Stimulated activated CD4-positive, alpha-beta T cell treated with anti-CD3 and anti-CD28 coated beads, Interleukin-12 subunit alpha, Interleukin-12 subunit beta, amount 100 ng/mL, for 48 hours (primary cell): ENCODE data around the gene RNF207.

ENCODE experiments used
- DNase-seq, 3 donors: peaks; one replicate each; pipeline ENCODE4 v3.0.0-alpha.2; 2020; ENCODE audit warnings: low read depth in 2 of 3, low spot score in 1 of 3

The RNF207 gene

DNA sequence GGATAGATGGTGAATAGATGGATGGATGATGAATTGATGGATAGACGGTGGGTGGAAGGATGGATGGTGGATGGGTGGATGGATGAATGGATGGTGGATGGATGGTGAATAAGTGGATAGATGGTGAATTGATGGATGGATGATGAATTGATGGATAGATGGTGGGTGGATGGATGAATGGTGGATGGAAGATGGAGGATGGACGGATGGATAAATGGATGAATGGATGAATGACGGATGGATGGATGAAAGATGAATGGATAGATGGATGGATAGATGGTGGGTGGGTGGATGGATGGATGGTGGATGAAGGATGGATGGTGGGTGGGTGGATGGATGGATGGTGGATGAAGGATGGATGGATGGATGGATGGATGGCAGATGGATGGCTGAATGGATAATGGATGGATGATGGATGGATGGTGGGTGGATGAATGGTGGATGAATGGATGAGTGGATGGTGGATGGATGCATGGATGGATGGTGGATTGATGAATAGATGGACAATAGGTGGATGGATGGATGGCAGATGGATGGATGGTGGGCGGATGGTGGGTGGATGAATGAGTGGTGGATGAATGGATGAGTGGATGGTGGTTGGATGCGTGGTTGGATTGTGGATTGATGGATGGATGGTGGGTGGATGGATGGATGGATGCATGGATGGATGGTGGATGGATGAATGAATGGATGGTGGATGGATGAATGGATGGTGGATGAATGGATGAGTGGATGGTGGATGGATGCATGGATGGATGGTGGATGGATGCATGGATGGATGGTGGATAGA lies 31.1 kb upstream of the RNF207 start:
- no peak for DNase-seq

DNA sequence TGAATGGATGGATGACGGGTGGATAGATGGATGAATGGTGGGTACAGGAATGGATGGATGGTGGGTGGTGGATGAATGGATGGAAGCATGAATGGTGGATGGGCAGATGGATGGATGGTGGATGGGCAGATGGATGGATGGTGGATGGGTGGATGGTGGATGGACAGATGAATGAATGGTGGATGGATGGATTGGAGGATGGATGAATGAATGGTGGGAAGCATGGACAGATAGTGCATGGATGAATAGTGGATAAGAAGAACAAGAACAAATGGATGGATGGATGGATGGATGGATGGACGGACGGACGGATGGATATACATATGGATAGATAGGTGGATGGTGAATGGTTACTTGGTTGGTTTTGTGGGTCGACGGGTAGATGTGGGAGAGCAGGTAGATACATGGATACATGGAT lies 30.5 kb upstream of the RNF207 start:
- no peak for DNase-seq

GRCh38 chr1:6176779-6177178 lies 29.1 kb upstream of the RNF207 start:
- no peak for DNase-seq

GRCh38 chr1:6177681-6178380 lies 28.1 kb upstream of the RNF207 start:
- DNase-seq, result no peak

DNA sequence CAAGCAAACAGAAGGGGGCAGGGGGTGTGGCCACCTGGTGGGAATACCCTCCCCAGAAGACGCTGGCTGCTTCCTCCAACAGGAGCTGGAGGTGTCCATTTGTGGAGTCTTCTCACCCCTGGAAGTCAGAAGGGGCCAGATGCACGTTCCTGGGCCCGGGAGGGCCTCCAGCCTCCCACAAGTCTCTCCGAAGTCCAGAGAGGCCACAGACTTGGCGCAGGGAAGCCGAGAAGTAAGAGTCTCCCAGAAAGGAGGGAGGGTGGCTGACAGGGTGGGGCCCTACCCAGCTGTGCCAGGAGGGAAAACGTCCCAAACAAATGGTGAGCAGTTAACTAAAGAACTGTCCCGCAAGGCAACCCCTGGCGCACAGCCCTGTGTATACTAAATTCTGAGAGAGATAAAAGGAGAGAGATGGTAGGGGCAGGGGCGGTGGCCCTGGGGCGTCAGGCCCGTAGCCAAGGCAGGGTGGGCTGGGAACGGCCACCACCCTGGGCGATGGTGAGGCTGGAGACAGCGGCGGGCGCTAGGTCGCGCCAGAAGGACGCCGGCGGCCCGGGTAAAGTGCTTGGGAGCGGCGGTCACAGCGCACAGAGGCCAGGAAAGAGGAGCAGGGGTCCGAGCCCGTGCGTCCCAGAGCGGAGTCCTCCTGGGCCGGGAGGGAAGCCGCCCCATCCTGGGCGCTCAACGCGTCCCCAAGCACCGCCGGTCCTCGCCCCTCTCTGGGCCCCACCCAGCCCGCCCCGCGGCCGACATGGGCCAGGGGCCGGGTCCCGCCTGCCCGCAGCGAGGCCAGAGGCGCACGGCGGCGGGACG lies 27.0 kb upstream of the RNF207 start:
- no peak for DNase-seq

DNA sequence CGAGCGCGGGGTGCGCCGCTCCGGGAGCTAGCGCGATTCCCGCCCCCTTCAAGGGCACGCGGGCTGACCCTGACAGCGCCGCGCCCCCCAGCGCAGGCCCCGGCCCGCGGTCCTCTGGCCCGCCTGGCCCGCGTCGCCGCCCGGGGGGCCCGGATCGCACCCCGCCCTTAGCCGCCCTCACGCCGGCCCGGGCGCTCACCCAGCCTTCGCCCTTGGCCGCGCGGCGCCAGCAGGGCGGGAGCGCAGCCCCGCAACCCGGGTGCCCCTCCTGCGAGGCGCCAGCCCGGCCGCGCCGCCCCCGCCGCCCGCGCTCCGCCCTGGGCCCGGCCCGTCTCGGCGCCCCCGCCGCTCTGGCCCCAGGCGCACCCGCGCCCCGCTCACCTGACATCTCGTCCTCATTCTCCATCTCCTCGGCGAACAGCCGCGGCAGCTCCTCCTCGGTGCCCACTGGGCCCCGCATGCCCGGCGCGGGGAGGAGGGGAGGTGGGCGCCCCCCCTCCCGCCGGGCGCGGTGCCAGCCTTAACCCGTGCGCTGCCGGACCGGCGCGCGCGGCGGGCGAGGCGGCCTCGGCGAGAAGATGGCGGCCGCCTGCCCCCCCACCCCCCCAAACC lies 26.2 kb upstream of the RNF207 start:
- no peak for DNase-seq

DNA sequence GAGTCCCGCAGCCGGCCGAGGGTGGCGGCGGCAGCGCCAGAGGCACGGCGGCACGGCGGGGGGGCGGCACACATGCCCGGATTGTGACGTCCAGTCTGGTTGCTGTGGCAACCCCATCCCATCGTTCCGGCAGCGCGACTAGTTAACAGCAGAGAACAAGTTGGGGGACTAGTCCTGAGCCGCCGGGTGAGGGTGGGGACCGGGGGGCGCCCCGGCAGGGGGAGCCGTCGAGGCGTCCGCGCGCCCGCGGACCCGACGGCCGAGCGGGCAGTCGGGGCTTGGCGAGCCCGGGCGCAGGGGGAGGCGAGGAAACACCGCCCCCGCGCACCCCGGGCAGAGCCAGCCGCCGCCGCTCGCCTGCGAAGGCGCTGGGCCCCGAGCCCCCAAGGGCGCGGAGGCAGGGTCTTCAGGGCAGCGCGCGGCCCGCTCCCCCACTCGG lies 25.6 kb upstream of the RNF207 start, which contains the start of gene CHD5:
CHD5 (minus strand) TSS at position 54 of the 439 bp plus-strand sequence. CDS start 298 bp downstream, outside the sequence.
- no peak for DNase-seq

DNA sequence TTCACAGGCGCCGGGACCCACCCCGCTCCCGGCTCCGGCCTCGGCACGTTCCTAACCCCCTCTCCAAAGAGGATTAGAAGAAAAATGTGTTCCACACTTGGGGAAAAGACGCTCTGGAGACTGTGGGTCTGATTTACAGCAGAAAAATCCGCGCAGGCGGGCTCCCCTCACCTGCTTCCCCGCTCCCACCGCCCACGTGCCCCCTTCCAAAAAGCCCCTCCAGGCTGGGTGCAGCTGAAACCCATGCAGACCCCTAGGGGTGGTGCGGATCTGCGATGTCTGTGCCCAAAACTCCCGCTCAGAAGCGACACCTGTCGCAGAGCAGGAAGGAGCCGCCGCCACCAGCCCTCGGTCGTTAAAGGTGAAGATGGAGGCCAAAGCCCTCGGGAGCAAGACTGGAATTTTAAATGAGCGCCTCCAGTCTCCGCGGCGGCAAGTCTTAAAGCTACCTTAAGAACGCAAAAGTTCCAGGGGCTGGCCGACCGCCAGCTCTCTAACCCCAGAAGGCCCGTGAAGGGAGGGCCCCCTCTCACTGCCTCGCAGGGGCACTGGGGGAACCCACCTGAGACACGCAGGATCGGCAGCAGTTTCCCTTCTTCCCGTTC lies 25.1 kb upstream of the RNF207 start:
- DNase-seq, result no peak

- no peak for DNase-seq
Observed at GRCh38 chr1:6181347-6181770, 24.6 kb upstream of the RNF207 start.

GRCh38 chr1:6183520-6183989 lies 22.4 kb upstream of the RNF207 start:
- no peak for DNase-seq

DNA sequence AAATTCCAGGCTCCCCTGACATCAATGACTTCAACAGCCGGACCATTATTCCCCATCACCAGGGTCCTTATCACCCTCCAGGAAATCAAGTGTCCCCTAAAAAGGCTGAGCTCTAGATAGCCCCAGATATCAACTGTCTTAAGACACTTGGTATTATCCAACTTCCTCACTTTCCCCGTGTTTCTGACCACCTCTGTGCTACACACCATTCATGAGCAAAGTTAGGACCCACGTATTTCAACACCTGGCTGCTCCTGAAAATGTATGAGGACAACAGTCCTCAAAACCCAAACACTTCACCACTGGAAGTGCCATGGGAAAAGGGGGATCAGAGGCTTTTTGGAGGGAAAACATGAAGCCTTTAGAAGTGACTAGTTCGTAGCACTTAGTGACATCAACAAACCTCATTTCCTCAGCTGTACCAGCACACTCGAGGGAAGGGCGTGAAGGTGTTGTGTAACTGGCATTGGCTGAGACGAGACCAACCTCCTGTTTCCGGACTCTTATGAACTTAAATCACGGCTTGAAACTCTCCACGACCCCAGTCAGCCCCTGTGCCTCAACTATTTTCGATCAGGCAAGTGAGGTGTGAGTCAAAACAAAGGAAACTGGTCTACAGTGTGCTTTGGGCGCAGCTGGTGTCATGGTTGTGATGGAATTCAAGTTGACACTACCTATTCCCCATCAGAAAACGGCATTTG lies 21.7 kb upstream of the RNF207 start:
- DNase-seq, result no peak

DNA sequence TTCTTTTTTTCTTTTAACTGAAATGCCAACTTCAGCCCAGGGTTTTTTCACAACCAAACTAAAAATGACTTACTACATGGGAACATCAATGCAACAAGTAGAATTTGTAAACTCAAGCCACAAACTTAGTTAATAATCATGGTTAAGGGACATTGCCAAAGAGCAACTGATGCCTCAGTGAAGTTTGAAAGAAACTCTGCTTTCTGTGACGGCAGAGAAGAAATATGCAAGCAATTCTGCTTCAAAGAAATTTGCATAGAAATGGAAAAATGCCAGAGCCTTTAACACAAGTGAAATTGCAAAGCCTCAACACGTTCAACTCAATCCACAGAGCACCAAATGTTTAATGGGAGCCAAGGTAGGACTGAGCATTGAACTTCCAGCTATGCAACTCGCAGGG lies 20.8 kb upstream of the RNF207 start:
- DNase-seq, result no peak

GRCh38 chr1:6185635-6186382 lies 20.1 kb upstream of the RNF207 start:
- DNase-seq, result no peak

DNA sequence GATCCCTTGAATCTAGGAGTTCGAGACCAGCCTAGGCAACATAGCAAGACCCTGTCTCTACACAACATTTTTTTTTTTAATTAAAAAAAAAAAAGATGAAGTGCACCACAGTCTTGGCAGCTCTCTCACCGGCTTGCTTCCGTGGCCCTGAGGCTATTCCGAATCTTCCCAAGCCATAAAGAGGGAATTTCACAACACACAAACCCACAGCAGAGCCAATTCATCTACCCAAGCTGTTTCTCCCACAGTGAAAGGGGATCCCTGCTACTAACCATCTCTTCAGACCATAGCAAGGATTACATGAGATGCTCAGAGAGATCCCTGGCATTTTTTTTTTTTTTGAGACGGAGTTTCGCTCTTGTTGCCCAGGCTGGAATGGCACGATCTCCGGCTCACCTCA lies 17.5 kb upstream of the RNF207 start:
- no peak for DNase-seq

DNA sequence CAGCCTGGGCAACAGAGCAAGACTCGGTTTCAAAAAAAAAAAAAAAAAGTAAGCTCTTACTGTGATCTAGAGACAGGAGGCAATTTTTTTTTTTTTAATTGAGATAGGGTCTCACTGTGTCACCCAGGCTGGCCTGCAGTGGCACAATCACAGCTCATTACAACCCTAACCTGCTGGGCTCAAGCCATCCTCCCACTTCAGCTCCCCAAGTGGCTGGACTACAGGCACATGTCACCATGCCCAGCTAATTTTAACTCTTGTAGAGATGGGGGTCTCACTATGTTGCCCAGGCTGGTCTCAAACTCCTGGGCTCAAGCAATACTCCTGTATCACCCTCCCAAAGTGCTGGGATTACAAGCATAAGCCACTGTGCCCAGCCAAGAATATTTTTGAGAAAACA lies 14.0 kb upstream of the RNF207 start:
- no peak for DNase-seq

- DNase-seq, result no peak
Observed at GRCh38 chr1:6197746-6198427, 8.0 kb upstream of the RNF207 start.

DNA sequence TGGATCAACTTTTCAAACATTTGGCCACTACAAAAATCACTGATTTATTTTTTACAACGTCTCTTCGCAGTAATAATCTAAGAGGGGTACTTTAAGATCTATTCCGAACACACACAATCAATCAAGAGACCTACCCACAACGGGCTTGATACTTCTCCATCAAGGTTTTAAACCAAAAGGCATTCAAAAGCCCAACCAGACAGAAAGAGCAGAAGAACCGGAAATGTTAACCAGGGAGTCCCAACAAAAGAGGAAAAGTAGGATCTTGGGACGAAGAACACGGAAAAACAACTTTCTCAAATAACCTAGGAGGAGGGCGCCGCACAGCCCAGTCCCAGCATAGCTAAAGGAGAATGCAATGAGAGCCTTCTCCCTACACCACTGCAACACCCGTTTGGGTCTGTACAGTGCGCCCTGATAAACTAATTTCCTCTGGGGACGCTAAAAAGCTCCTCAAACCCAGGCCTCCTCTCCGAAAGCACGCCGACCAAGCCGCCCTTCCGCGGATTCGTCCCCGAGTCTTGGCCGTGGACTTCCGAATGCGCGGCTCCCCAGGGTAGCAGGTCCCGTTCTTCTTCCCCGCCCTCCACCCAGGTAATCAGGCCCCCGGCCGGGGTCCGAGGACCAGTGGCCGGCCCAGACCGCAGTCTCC lies 7.1 kb upstream of the RNF207 start:
- DNase-seq, result no peak
